ENCODE results near the gene DCHS2. TPM values are rescaled to one million over a fixed set of nuclear protein-coding genes. Genes with fewer than 3 reads are reported as not detected.

DCHS2 gene
- total RNA-seq, 1 donor from 2014 or later, result 97.4 TPM

GRCh38 chr4:154473497-154473896 lies 18.1 kb downstream of the DCHS2 start:
- no peak for DNase-seq
- H3K27me3 Mint-ChIP-seq (ENCODE audit: unreplicated experiment), result peaks cover 2% of the 10 kb centered on the region
- TF ChIP-seq, protein P1, sequence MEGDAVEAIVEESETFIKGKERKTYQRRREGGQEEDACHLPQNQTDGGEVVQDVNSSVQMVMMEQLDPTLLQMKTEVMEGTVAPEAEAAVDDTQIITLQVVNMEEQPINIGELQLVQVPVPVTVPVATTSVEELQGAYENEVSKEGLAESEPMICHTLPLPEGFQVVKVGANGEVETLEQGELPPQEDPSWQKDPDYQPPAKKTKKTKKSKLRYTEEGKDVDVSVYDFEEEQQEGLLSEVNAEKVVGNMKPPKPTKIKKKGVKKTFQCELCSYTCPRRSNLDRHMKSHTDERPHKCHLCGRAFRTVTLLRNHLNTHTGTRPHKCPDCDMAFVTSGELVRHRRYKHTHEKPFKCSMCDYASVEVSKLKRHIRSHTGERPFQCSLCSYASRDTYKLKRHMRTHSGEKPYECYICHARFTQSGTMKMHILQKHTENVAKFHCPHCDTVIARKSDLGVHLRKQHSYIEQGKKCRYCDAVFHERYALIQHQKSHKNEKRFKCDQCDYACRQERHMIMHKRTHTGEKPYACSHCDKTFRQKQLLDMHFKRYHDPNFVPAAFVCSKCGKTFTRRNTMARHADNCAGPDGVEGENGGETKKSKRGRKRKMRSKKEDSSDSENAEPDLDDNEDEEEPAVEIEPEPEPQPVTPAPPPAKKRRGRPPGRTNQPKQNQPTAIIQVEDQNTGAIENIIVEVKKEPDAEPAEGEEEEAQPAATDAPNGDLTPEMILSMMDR (IDR thresholded peaks at IDR 0.05; ENCODE audit: partially characterized antibody, unreplicated experiment), result no peak
- H3K4me1 Mint-ChIP-seq (ENCODE audit: low read depth, unreplicated experiment), result peaks cover 12% of the 10 kb centered on the region
- H3K27ac Mint-ChIP-seq (ENCODE audit: unreplicated experiment), result no peak overlapping the region
- H3K4me3 Mint-ChIP-seq (ENCODE audit: unreplicated experiment), result no peak overlapping the region
- no peaks in the 10 kb centered on the region for H3K9me3 Mint-ChIP-seq (ENCODE audit: unreplicated experiment)
- peaks cover 5% of the 10 kb centered on the region for H3K36me3 Mint-ChIP-seq (ENCODE audit: unreplicated experiment)

- no peaks in the 10 kb centered on the region for H3K9me3 Mint-ChIP-seq (ENCODE audit: unreplicated experiment)
- DNase-seq, result no peak
- H3K27ac Mint-ChIP-seq (ENCODE audit: unreplicated experiment), result no peak overlapping the region
- TF ChIP-seq, protein P1 (IDR thresholded peaks at IDR 0.05; ENCODE audit: partially characterized antibody, unreplicated experiment), result no peak
- peaks cover 12% of the 10 kb centered on the region for H3K4me1 Mint-ChIP-seq (ENCODE audit: low read depth, unreplicated experiment)
- H3K36me3 Mint-ChIP-seq (ENCODE audit: unreplicated experiment), result peaks cover 5% of the 10 kb centered on the region
- H3K4me3 Mint-ChIP-seq (ENCODE audit: unreplicated experiment), result no peak overlapping the region
- H3K27me3 Mint-ChIP-seq (ENCODE audit: unreplicated experiment), result peaks cover 2% of the 10 kb centered on the region
Measured at GRCh38 chr4:154472858-154473257, 18.7 kb downstream of the DCHS2 start.

GRCh38 chr4:154471526-154472331 lies 19.9 kb downstream of the DCHS2 start:
- TF ChIP-seq, protein P1 (IDR thresholded peaks at IDR 0.05; ENCODE audit: partially characterized antibody, unreplicated experiment), result no peak

GRCh38 chr4:154471032-154471431 lies 20.6 kb downstream of the DCHS2 start:
- H3K4me3 Mint-ChIP-seq (ENCODE audit: unreplicated experiment), result no peak overlapping the region
- H3K4me1 Mint-ChIP-seq (ENCODE audit: low read depth, unreplicated experiment), result peaks cover 12% of the 10 kb centered on the region
- no peak overlapping the region for H3K27ac Mint-ChIP-seq (ENCODE audit: unreplicated experiment)
- TF ChIP-seq, protein P1 (IDR thresholded peaks at IDR 0.05; ENCODE audit: partially characterized antibody, unreplicated experiment), result no peak
- DNase-seq, result no peak
- peaks cover 5% of the 10 kb centered on the region for H3K36me3 Mint-ChIP-seq (ENCODE audit: unreplicated experiment)
- H3K9me3 Mint-ChIP-seq (ENCODE audit: unreplicated experiment), result no peaks in the 10 kb centered on the region
- peaks cover 2% of the 10 kb centered on the region for H3K27me3 Mint-ChIP-seq (ENCODE audit: unreplicated experiment)

More at GRCh38 chr4:154471526-154472331, 19.9 kb downstream of the DCHS2 start:
- H3K4me1 Mint-ChIP-seq (ENCODE audit: low read depth, unreplicated experiment), result peaks cover 12% of the 10 kb centered on the region
- H3K27me3 Mint-ChIP-seq (ENCODE audit: unreplicated experiment), result peaks cover 2% of the 10 kb centered on the region
- peak overlapping the region; percentile 26 for H3K27ac Mint-ChIP-seq (ENCODE audit: unreplicated experiment)
- H3K4me3 Mint-ChIP-seq (ENCODE audit: unreplicated experiment), result no peak overlapping the region
- H3K36me3 Mint-ChIP-seq (ENCODE audit: unreplicated experiment), result peaks cover 5% of the 10 kb centered on the region
- H3K9me3 Mint-ChIP-seq (ENCODE audit: unreplicated experiment), result no peaks in the 10 kb centered on the region
- DNase-seq, result no peak

DNA sequence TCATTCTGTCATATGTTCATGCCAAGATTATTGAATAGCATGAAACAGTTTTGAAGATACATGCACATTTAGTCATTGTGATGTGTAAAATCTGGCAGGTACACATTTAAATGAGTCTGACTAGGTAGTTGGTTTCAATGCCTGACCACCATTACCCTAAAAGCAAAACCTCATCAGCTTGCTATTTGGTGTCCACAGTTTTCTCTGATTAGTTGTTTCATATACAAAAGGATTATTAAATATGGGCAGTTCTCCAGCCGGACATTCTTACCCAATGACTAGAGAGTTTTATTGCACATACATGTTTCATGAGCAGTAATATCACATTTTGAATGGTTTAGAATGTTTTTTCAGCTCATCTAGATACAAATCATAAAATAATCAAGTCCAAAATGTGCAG lies 23.7 kb downstream of the DCHS2 start:
- Mint-ChIP-seq H3K4me3 (ENCODE audit: unreplicated experiment) (no peak overlapping the region), H3K27ac (ENCODE audit: unreplicated experiment) (no peak overlapping the region), H3K9me3 (ENCODE audit: unreplicated experiment) (no peaks in the 10 kb centered on the region), H3K36me3 (ENCODE audit: unreplicated experiment) (no peaks in the 10 kb centered on the region), H3K27me3 (ENCODE audit: unreplicated experiment) (peaks cover 2% of the 10 kb centered on the region), H3K4me1 (ENCODE audit: low read depth, unreplicated experiment) (peaks cover 12% of the 10 kb centered on the region)
- TF ChIP-seq, protein P1 (IDR thresholded peaks at IDR 0.05; ENCODE audit: partially characterized antibody, unreplicated experiment), result no peak
- DNase-seq, result no peak

All from glutamatergic neuron (in vitro differentiated cells).